GM12873 (cell line): Measurements from ENCODE around the gene ARID2.

Experiments used
- CTCF ChIP-seq: IDR thresholded peaks from 2 replicates; pipeline ENCODE4 v1.5.1; 2012; ENCODE audit warnings: low read depth, mild to moderate bottlenecking, moderate library complexity, low read length, control low read depth; ENCODE audit not compliant: insufficient read depth; ENCODE audit errors: missing control alignments

ARID2 gene

GRCh38 chr12:45779936-45780335 lies 50.4 kb downstream of the ARID2 start:
- TF ChIP-seq CTCF, result no peak

- no peak for TF ChIP-seq CTCF
Observed at GRCh38 chr12:45781080-45781479, 51.6 kb downstream of the ARID2 start.

- TF ChIP-seq CTCF, result no peak
Observed at GRCh38 chr12:45785315-45785714, 55.8 kb downstream of the ARID2 start.

- no peak for TF ChIP-seq CTCF
Observed at GRCh38 chr12:45789025-45789424, 59.5 kb downstream of the ARID2 start.

GRCh38 chr12:45794422-45794821 lies 64.9 kb downstream of the ARID2 start:
- TF ChIP-seq CTCF, result no peak

- no peak for TF ChIP-seq CTCF
Observed at GRCh38 chr12:45801625-45802024, 72.1 kb downstream of the ARID2 start.

- TF ChIP-seq CTCF, result no peak
Observed at GRCh38 chr12:45803111-45803510, 73.6 kb downstream of the ARID2 start.
